Activated B cell treated with CpG ODN at 0.5 μM for 24 hours (primary cell): ENCODE results near the gene GNAZ. TPM values are rescaled to one million over a fixed set of nuclear protein-coding genes. Genes with fewer than 3 reads are reported as not detected.
A peak's percentile ranks its signal among the peaks of the same experiment; 100 is the strongest.

Experiments
- ATAC-seq: fragments of 200-7000 bp; cut with Tn5 transposase; one replicate; pipeline ENCODE4 v1.10.0; 2021; ENCODE audit warnings: low read depth, mild to moderate bottlenecking, moderate library complexity
- CTCF ChIA-PET: fragments of 350-600 bp; sonication (Branson Sonifier 250); formaldehyde crosslinking; loops from one replicate; lab custom pipeline; 2021; ENCODE audit warnings: antibody characterized with exemption; lab: Charles Lee
- POLR2A ChIA-PET: fragments of 350-600 bp; sonication (Branson Sonifier 250); formaldehyde crosslinking; loops from one replicate; lab custom pipeline; 2021; ENCODE audit warnings: antibody characterized with exemption; lab: Charles Lee
- DNase-seq: peaks from one replicate; pipeline ENCODE4 v3.0.0; 2022
- H3K27ac Mint-ChIP-seq: one replicate; pipeline ENCODE4 v1.8.0; 2020; ENCODE audit warnings: mixed read lengths
- H3K27me3 Mint-ChIP-seq: one replicate; pipeline ENCODE4 v1.8.0; 2021; ENCODE audit warnings: mixed read lengths
- H3K36me3 Mint-ChIP-seq: one replicate; pipeline ENCODE4 v1.8.0; 2021; ENCODE audit warnings: low read depth, mixed read lengths
- H3K4me1 Mint-ChIP-seq: one replicate; pipeline ENCODE4 v1.8.0; 2021; ENCODE audit warnings: mixed read lengths
- H3K4me3 Mint-ChIP-seq: one replicate; pipeline ENCODE4 v1.8.0; 2020; ENCODE audit warnings: mild to moderate bottlenecking, mixed read lengths
- H3K9me3 Mint-ChIP-seq: one replicate; pipeline ENCODE4 v1.8.0; 2020; ENCODE audit warnings: mixed read lengths
- intact Hi-C: fragments of 100-400 bp; cut with micrococcal nuclease; formaldehyde crosslinking; loops from one replicate; pipeline ENCODE4 v1.15.1; 2024
- total RNA-seq: library from RNA; stranded (reverse); gene quantifications from 2 replicates; pipeline ENCODE4 v1.2.3, GENCODE V29; 2022
- TF ChIP-seq, protein P1 (sequence below): fragments of 200-600 bp; IDR thresholded peaks from one replicate; pipeline ENCODE4 v1.8.0; 2022; ENCODE audit warnings: antibody characterized with exemption, mild to moderate bottlenecking

The GNAZ gene
- total RNA-seq, 1 donor from 2014 or later, result 12.2 TPM

DNA sequence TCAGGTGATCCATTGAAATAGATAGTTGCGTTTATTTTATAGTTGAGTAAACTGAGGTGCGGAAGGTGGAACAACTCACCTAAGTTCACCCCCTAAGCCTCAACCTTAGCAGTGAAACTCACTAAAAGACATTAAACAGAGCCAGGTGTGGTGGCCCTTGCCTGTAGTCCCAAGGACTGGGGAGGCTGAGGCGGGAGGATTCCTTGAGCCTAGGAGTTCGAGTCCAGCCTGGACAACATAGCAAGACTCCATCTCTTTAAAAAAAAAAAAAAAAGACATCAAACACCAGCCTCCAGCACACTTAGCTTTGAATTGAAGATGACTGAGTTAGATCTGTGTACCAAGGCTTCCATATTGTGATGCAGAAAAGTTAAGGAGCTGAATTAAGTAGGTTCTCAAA, 74.1 kb downstream of the GNAZ start:
- H3K9me3 Mint-ChIP-seq, result no peaks in the 10 kb centered on the region
- H3K27me3 Mint-ChIP-seq, result no peaks in the 10 kb centered on the region
- no peaks in the 10 kb centered on the region for H3K36me3 Mint-ChIP-seq
- ChIA-PET CTCF (interaction anchor here (0.8 to 2.2 kb wide), 7 partner anchors 9 to 188 kb away, joined by 3 to 7 read pairs (median 4); partner anchors contain the start of gene GNAZ), POLR2A (interaction anchor here (0.6 to 1.3 kb wide), 6 partner anchors 9 to 750 kb away, joined by 3 to 4 read pairs (median 4); partner anchors contain the start of genes MIF and SLC2A11)
- intact Hi-C loops, result loop anchor here (2.0 to 10.0 kb wide), 4 partner anchors 30 to 1288 kb away; partner anchors contain the start of genes DERL3 and GNAZ
- H3K27ac Mint-ChIP-seq, result peak overlapping the region; percentile 86
- H3K4me3 Mint-ChIP-seq, result peak overlapping the region; percentile 81
- DNase-seq, result no peak
- H3K4me1 Mint-ChIP-seq, result peaks cover 53% of the 10 kb centered on the region
- TF ChIP-seq, protein P1, sequence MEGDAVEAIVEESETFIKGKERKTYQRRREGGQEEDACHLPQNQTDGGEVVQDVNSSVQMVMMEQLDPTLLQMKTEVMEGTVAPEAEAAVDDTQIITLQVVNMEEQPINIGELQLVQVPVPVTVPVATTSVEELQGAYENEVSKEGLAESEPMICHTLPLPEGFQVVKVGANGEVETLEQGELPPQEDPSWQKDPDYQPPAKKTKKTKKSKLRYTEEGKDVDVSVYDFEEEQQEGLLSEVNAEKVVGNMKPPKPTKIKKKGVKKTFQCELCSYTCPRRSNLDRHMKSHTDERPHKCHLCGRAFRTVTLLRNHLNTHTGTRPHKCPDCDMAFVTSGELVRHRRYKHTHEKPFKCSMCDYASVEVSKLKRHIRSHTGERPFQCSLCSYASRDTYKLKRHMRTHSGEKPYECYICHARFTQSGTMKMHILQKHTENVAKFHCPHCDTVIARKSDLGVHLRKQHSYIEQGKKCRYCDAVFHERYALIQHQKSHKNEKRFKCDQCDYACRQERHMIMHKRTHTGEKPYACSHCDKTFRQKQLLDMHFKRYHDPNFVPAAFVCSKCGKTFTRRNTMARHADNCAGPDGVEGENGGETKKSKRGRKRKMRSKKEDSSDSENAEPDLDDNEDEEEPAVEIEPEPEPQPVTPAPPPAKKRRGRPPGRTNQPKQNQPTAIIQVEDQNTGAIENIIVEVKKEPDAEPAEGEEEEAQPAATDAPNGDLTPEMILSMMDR, result no peak
- no peak for ATAC-seq

DNA sequence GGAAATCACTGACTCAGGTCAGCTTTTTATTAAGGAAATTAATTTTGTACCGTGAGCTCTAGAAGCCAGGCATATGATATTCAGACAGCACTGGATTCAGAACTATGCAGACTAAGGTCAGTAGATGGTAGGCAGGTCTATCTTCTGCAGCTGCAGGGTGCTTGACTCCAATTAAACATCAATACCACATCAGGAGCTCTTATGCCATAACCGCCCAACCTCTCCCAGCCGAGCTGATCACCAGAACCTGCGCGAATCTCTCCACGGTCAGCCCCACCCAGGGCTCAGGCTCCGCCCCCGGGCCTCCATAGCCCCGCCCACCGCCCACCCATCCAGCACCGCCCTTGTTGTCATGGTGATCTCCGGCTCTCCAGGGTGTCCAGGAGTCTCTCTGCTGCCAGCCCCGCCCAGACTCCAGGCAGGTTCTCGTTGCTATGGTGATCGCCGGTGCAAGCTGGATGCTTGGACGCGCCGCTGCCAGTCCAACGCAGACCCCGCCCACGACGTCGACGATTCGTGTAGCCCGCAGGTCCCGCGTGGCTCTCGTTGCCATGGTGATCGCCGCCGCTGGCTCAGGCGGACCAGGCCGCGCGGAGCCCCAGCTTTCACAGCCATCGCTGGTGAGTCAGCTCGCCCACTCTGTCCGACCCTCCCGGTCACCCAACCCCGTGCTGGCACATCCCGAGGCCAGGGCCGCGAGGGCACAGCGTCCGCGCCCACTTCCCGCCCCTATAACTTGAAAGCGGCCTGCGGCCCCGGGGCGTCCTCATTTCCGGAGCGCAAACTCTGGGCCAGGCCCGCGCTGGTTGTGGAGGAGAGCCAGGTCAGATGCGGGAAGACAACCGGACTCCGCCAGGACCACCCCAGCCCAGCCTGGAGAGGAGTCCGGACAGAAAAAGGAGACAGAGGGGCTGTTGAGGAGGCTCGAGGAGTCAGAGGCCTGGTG, 74.9 kb downstream of the GNAZ start, which contains the start of gene RAB36:
TSS of gene RAB36 (plus strand) at position 546 of the 946 bp plus-strand sequence. CDS start 1,140 bp downstream, outside the sequence.
- H3K36me3 Mint-ChIP-seq, result no peaks in the 10 kb centered on the region
- CTCF ChIA-PET, result interaction anchor here (0.7 to 2.2 kb wide), 7 partner anchors 8 to 190 kb away, joined by 3 to 7 read pairs (median 3); partner anchors contain the start of gene GNAZ
- DNase-seq (peak; percentile 91), ATAC-seq (peak; percentile 65)
- intact Hi-C loops, result loop anchor here (1.0 to 10.0 kb wide), 5 partner anchors 30 to 1287 kb away; partner anchors contain the start of genes BCR, DERL3 and GNAZ
- no peaks in the 10 kb centered on the region for H3K9me3 Mint-ChIP-seq
- TF ChIP-seq, protein P1, result no peak
- POLR2A ChIA-PET, result interaction anchor here (0.6 to 1.3 kb wide), 11 partner anchors 8 to 1410 kb away, joined by 3 to 6 read pairs (median 3); partner anchors contain the start of genes BCR, GUCD1, MIF and SLC2A11
- H3K4me3 Mint-ChIP-seq, result peak within 1 kb of the TSS; percentile 81
- H3K27ac Mint-ChIP-seq, result peak within 1 kb of the TSS; percentile 86
- peaks cover 56% of the 10 kb centered on the region for H3K4me1 Mint-ChIP-seq
- no peaks in the 10 kb centered on the region for H3K27me3 Mint-ChIP-seq

DNA sequence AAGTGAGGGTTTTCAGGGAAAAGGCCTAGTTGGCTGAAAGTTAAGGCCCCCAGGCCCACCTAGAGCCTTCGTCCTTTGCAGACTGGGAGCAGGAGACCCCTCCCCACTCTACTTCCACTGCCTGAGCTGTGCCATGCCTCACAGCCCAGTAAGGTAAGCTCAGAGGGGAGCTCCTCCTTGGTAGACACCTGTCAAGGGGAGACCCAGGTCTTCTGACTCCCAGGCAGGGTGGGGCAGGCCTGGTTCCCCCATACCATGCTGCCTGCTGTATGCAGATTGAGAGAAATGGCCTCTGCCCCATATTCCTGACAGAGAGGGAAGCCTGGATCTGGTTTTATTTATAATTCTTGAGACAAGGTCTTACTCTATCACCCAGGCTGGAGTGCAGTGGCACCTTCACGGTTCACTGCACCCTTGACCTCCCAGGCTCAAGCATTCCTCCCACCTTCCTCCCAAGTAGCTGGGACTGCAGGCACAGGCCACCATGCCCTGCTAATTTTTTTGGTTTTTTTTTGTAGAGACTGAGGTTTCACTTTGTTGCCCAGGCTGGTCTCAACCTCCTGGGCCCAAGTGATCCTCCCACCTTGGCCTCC, 75.7 kb downstream of the GNAZ start:
- ATAC-seq (no peak), DNase-seq (no peak)
- H3K9me3 Mint-ChIP-seq, result no peaks in the 10 kb centered on the region
- ChIA-PET CTCF (interaction anchor here (1.2 to 2.2 kb wide), 3 partner anchors 32 to 136 kb away, joined by 4 to 7 read pairs (median 5); partner anchors contain the start of gene GNAZ), POLR2A (interaction anchor here (0.7 to 1.2 kb wide), 4 partner anchors 8 to 1409 kb away, joined by 3 read pairs; partner anchors contain the start of genes BCR and GUCD1)
- no peak overlapping the region for H3K4me3 Mint-ChIP-seq
- peaks cover 48% of the 10 kb centered on the region for H3K4me1 Mint-ChIP-seq
- TF ChIP-seq, protein P1, result no peak
- H3K27ac Mint-ChIP-seq, result peak overlapping the region; percentile 86
- intact Hi-C loops, result loop anchor here (1.0 to 10.0 kb wide), 4 partner anchors 29 to 689 kb away; partner anchors contain the start of genes BCR, DERL3 and GNAZ
- H3K27me3 Mint-ChIP-seq, result no peaks in the 10 kb centered on the region
- no peaks in the 10 kb centered on the region for H3K36me3 Mint-ChIP-seq

DNA sequence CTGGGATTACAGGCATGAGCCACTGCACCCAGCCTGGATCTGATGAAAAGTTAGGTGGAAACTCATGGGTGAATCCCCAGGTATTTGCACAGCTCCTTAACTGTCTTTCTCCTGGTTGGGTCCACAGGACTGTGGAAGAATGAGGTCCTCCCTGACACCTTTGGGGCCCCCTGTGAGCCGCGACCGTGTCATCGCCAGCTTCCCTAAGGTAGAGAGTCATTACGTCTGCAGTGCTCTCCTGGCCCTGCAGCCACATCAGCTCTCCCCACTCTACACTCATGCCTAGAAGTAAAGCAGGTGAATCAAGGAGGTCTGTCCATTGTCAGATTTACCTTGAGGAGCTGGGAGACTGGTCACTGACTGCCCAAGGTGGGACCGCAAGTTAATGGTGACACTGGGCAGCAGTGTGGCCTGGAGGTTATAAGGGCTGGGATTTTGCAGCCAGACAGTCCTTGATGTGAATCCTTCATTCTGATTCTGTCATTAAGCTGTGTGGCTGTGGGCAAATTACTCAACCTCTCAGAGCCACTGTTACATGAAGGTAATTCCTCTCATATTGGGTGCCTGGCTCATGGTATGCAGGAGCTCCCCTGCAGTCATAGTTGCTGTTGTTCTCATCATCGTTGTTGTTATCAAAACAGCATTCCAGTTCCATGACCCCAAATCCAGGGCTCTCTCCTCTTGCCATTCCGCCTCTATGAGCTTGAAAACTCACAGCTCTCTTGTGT, 76.3 kb downstream of the GNAZ start:
- H3K36me3 Mint-ChIP-seq, result no peaks in the 10 kb centered on the region
- TF ChIP-seq, protein P1, result no peak
- peaks cover 42% of the 10 kb centered on the region for H3K4me1 Mint-ChIP-seq
- ATAC-seq (no peak), DNase-seq (no peak)
- H3K27ac Mint-ChIP-seq, result peak overlapping the region; percentile 32
- intact Hi-C loops, result loop anchor here (10.0 kb wide), 1 partner anchor 688 kb away; the partner anchor contains the start of gene DERL3
- no peak overlapping the region for H3K4me3 Mint-ChIP-seq
- POLR2A ChIA-PET, result interaction anchor here (0.6 to 0.8 kb wide), 2 partner anchors 8 to 11 kb away, joined by 3 read pairs; no protein-coding TSS in a partner anchor
- H3K27me3 Mint-ChIP-seq, result no peaks in the 10 kb centered on the region
- no peaks in the 10 kb centered on the region for H3K9me3 Mint-ChIP-seq
- CTCF ChIA-PET, result interaction anchor here (0.6 to 1.2 kb wide), 2 partner anchors 135 to 171 kb away, joined by 3 to 4 read pairs; no protein-coding TSS in a partner anchor
